IMR-90 (cell line): ENCODE data around the gene AMBRA1. TPM values are rescaled to one million over a fixed set of nuclear protein-coding genes. Genes with fewer than 3 reads are reported as not detected.
A peak's percentile ranks its signal among the peaks of the same experiment; 100 is the strongest.

Experiments
- ATAC-seq: fragments of 200-7000 bp; cut with Tn5 transposase; 2 replicates; pipeline ENCODE4 v1.9.1; 2020; ENCODE audit warnings: low read depth, mild to moderate bottlenecking, moderate library complexity
- BruUV-seq: library from RNA; stranded (reverse); fragments of 400-500 nt; replicated peaks from 2 replicates; lab custom pipeline; 2021; lab: Mats Ljungman, UMichigan
- CTCF ChIA-PET: fragments of 300-600 bp; formaldehyde crosslinking; extraction: SDS; loops from one replicate; lab custom pipeline; 2021; ENCODE audit warnings: antibody characterized with exemption; lab: Yijun Ruan, JAX
- POLR2A ChIA-PET: fragments of 300-600 bp; sonication (Branson Sonifier 250); formaldehyde crosslinking; loops from one replicate; lab custom pipeline; 2022; ENCODE audit warnings: antibody characterized with exemption; ENCODE audit not compliant: unreplicated experiment; lab: Charles Lee
- DNase-seq: peaks from one replicate; pipeline ENCODE4 v3.0.0; 2013
- H2AFZ ChIP-seq: replicated peaks from 2 replicates; pipeline ENCODE3; 2013; ENCODE audit warnings: low read length, mild to moderate bottlenecking; ENCODE audit not compliant: poor library complexity
- H2AK5ac ChIP-seq: 2 replicates; pipeline ENCODE4 v1.6.1; 2013; ENCODE audit warnings: low read depth, low read length, inconsistent platforms
- H2AK9ac ChIP-seq: replicated peaks from 2 replicates; pipeline ENCODE3; 2013; ENCODE audit warnings: mild to moderate bottlenecking, low read depth, low read length, moderate library complexity; ENCODE audit not compliant: poor library complexity
- H2BK120ac ChIP-seq: 2 replicates; pipeline ENCODE4 v1.6.1; 2013; ENCODE audit warnings: low read depth, low read length, inconsistent platforms
- H2BK15ac ChIP-seq: 3 replicates; pipeline ENCODE4 v1.6.1; 2013; ENCODE audit warnings: low read depth, low read length, inconsistent platforms
- H2BK20ac ChIP-seq: 2 replicates; pipeline ENCODE4 v1.6.1; 2013; ENCODE audit warnings: low read depth, mild to moderate bottlenecking, inconsistent platforms, low read length, moderate library complexity
- H2BK5ac ChIP-seq: 2 replicates; pipeline ENCODE4 v1.6.1; 2013; ENCODE audit warnings: mild to moderate bottlenecking, low read depth, low read length, inconsistent platforms; ENCODE audit not compliant: poor library complexity, severe bottlenecking
- H3K14ac ChIP-seq: replicated peaks from 2 replicates; pipeline ENCODE4 v1.6.1; 2013; ENCODE audit warnings: low read depth, low read length, inconsistent platforms
- H3K18ac ChIP-seq: 2 replicates; pipeline ENCODE4 v1.6.1; 2013; ENCODE audit warnings: low read depth, low read length, control low read depth
- H3K23ac ChIP-seq: 2 replicates; pipeline ENCODE4 v1.6.1; 2013; ENCODE audit warnings: low read depth, low read length, inconsistent platforms
- H3K27ac ChIP-seq: 2 replicates; pipeline ENCODE4 v1.5.1; 2013; ENCODE audit warnings: mild to moderate bottlenecking, control low read depth, low read length; ENCODE audit not compliant: insufficient read depth
- H3K27me3 ChIP-seq: 2 replicates; pipeline ENCODE4 v1.6.1; 2013; ENCODE audit warnings: low read length; ENCODE audit not compliant: control insufficient read depth, insufficient read depth
- H3K36me3 ChIP-seq: 2 replicates; pipeline ENCODE4 v1.6.1; 2013; ENCODE audit warnings: low read length, mixed read lengths; ENCODE audit not compliant: control insufficient read depth, insufficient read depth
- H3K4ac ChIP-seq: 2 replicates; pipeline ENCODE4 v1.6.1; 2013; ENCODE audit warnings: low read depth, low read length, inconsistent platforms
- H3K4me1 ChIP-seq: 2 replicates; pipeline ENCODE4 v1.6.1; 2013; ENCODE audit warnings: low read length, mixed read lengths; ENCODE audit not compliant: control insufficient read depth, insufficient read depth
- H3K4me2 ChIP-seq: 2 replicates; pipeline ENCODE4 v1.6.1; 2013; ENCODE audit warnings: low read depth, mild to moderate bottlenecking, control low read depth, low read length, moderate library complexity
- H3K4me3 ChIP-seq: 2 replicates; pipeline ENCODE4 v1.5.1; 2013; ENCODE audit warnings: low read depth, mild to moderate bottlenecking, control low read depth, low read length, moderate library complexity; ENCODE audit not compliant: insufficient read depth
- H3K56ac ChIP-seq: 2 replicates; pipeline ENCODE4 v1.6.1; 2013; ENCODE audit warnings: low read length, inconsistent platforms; ENCODE audit not compliant: insufficient read depth; ENCODE audit errors: extremely low read depth
- H3K79me1 ChIP-seq, 2 experiments: 2 replicates each; pipeline ENCODE4 v1.6.1; 2013; ENCODE audit warnings: low read length in 2 of 2, inconsistent platforms in 1 of 2, low read depth in 1 of 2
- H3K9ac ChIP-seq: 2 replicates; pipeline ENCODE4 v1.6.1; 2013; ENCODE audit warnings: low read depth, low read length, control low read depth
- H3K9me1 ChIP-seq: 2 replicates; pipeline ENCODE4 v1.6.1; 2013; ENCODE audit warnings: low read length, inconsistent platforms; ENCODE audit not compliant: insufficient read depth
- H3K9me3 ChIP-seq: 2 replicates; pipeline ENCODE4 v1.6.1; 2013; ENCODE audit warnings: low read length; ENCODE audit not compliant: control insufficient read depth, insufficient read depth
- H4K20me1 ChIP-seq: 2 replicates; pipeline ENCODE4 v1.6.1; 2013; ENCODE audit warnings: low read length, inconsistent platforms; ENCODE audit not compliant: insufficient read depth
- H4K5ac ChIP-seq: 2 replicates; pipeline ENCODE4 v1.6.1; 2013; ENCODE audit warnings: mild to moderate bottlenecking, low read depth, low read length, control low read depth
- H4K8ac ChIP-seq, 2 experiments: 2 replicates each; pipeline ENCODE4 v1.6.1; 2013; ENCODE audit warnings: low read depth in 2 of 2, low read length in 2 of 2, control low read depth in 1 of 2, inconsistent platforms in 1 of 2
- H4K91ac ChIP-seq: 2 replicates; pipeline ENCODE4 v1.6.1; 2013; ENCODE audit warnings: low read depth, low read length, inconsistent platforms; ENCODE audit not compliant: insufficient read depth
- BHLHE40 ChIP-seq: fragments of 150-350 bp; IDR thresholded peaks from 2 replicates; pipeline ENCODE4 v1.6.1; 2016; ENCODE audit warnings: mild to moderate bottlenecking, low read depth, low read length
- CEBPB ChIP-seq: IDR thresholded peaks from 2 replicates; pipeline ENCODE4 v1.6.1; 2012; ENCODE audit warnings: low read depth, low read length, improper control_type of control experiment
- CHD1 ChIP-seq: IDR thresholded peaks from 2 replicates; pipeline ENCODE4 v1.6.1; 2012; ENCODE audit warnings: low read depth, low read length, improper control_type of control experiment
- CTCF ChIP-seq: conservative IDR thresholded peaks from 2 replicates; pipeline ENCODE4 v1.5.1; 2012; ENCODE audit warnings: mild to moderate bottlenecking, low read depth, low read length, improper control_type of control experiment
- ELK1 ChIP-seq: fragments of 150-350 bp; IDR thresholded peaks from 2 replicates; pipeline ENCODE4 v1.6.1; 2016; ENCODE audit warnings: low read depth, mild to moderate bottlenecking, low read length, moderate library complexity, borderline replicate concordance
- FOS ChIP-seq: fragments of 150-350 bp; IDR thresholded peaks from 2 replicates; pipeline ENCODE4 v1.6.1; 2016; ENCODE audit warnings: low read depth, low read length
- MAFK ChIP-seq: IDR thresholded peaks from 2 replicates; pipeline ENCODE4 v1.6.1; 2012; ENCODE audit warnings: low read depth, low read length, improper control_type of control experiment
- NFE2L2 ChIP-seq: fragments of 150-350 bp; IDR thresholded peaks from 2 replicates; pipeline ENCODE4 v1.6.1; 2016; ENCODE audit warnings: low read depth, mild to moderate bottlenecking, low read length
- POLR2A ChIP-seq: IDR thresholded peaks from 2 replicates; pipeline ENCODE4 v1.6.1; 2012; ENCODE audit warnings: mild to moderate bottlenecking, low read depth, low read length
- RAD21 ChIP-seq: IDR thresholded peaks from 2 replicates; pipeline ENCODE4 v1.6.1; 2012; ENCODE audit warnings: low read length, improper control_type of control experiment
- RCOR1 ChIP-seq: IDR thresholded peaks from 2 replicates; pipeline ENCODE4 v1.6.1; 2012; ENCODE audit warnings: mild to moderate bottlenecking, low read length, improper control_type of control experiment; ENCODE audit not compliant: insufficient replicate concordance
- RFX5 ChIP-seq: IDR thresholded peaks from 2 replicates; pipeline ENCODE4 v1.8.0; 2012; ENCODE audit warnings: low read depth, mild to moderate bottlenecking, low read length, moderate library complexity
- SMC3 ChIP-seq: fragments of 150-350 bp; IDR thresholded peaks from 2 replicates; pipeline ENCODE4 v1.6.1; 2016; ENCODE audit warnings: low read depth, mild to moderate bottlenecking, antibody characterized with exemption, low read length, moderate library complexity
- USF2 ChIP-seq: fragments of 150-350 bp; IDR thresholded peaks from 2 replicates; pipeline ENCODE4 v1.6.1; 2017; ENCODE audit warnings: mild to moderate bottlenecking, antibody characterized with exemption, low read length, low read depth
- WGBS, 2 experiments: methylation state at CpG; one replicate each; pipeline versions ENCODE4 v1.1.5 to v1.1.7; 2013; ENCODE audit warnings: missing lambda C conversion rate in 2 of 2; ENCODE audit not compliant: insufficient read length in 1 of 2; ENCODE audit errors: extremely low coverage in 2 of 2; 5-methylcytosine and 5-hydroxymethylcytosine counted together
- dilution Hi-C: fragments of 300-500 bp; cut with HindIII; formaldehyde crosslinking; loops from one replicate; pipeline ENCODE4 v1.14.3; 2018; ENCODE audit warnings: low sequenced_read_pairs; ENCODE audit not compliant: unreplicated experiment
- in situ Hi-C: fragments of 300-500 bp; cut with MboI; formaldehyde crosslinking; loops from 3 replicates; pipeline ENCODE4 v1.14.3; 2019; ENCODE audit warnings: low sequenced_read_pairs, inconsistent platforms, mixed read lengths
- intact Hi-C: fragments of 100-400 bp; cut with micrococcal nuclease; formaldehyde crosslinking; loops from 2 replicates; pipeline ENCODE4 v1.10.0; 2022
- polyA plus RNA-seq, 3 experiments: library from polyadenylated mRNA; depleted of rRNA; stranded (reverse); fragments of >200 nt; gene quantifications; 2 replicates each; pipeline ENCODE4 v1.2.3, GENCODE V29; 2012; ENCODE audit warnings: low replicate concordance in 1 of 3
- total RNA-seq: library from RNA; depleted of rRNA; stranded (reverse); fragments of >200 nt; gene quantifications from 2 replicates; pipeline ENCODE4 v1.2.3, GENCODE V29; 2012

Gene AMBRA1
- total and polyA plus RNA-seq, 2 of the 4 experiments (the other 2 are of a cell fraction), result 9.4 to 18.3 TPM

- H3K23ac ChIP-seq, result peak within 1 kb of the TSS; percentile 96
- H3K4me3 ChIP-seq, result peak within 1 kb of the TSS; percentile 98
- H4K91ac ChIP-seq, result peak within 1 kb of the TSS; percentile 41
- H3K9me3 ChIP-seq, result no peaks in the 10 kb centered on the region
- peak within 1 kb of the TSS; percentile 47 for H2AK5ac ChIP-seq
- H4K5ac ChIP-seq, result peak within 1 kb of the TSS; percentile 25
- H3K36me3 ChIP-seq, result no peaks in the 10 kb centered on the region
- ATAC-seq (peak; percentile 94), DNase-seq (peak; percentile 74)
- 16% methylated on average over 37 of the region's 80 CpGs; no CpG with 5 or more reads in 1 of the 2 experiments for WGBS, 2 experiments
- no TSS peak for BruUV-seq
- POLR2A ChIA-PET, result no interaction called here
- peak within 1 kb of the TSS; percentile 26; the same call in 1 of the 2 replicates for H2BK120ac ChIP-seq
- peak within 1 kb of the TSS; percentile 78 for H3K4ac ChIP-seq
- H2BK20ac ChIP-seq, result no peak within 1 kb of the TSS
- CTCF ChIA-PET, result interaction anchor here (0.6 to 1.0 kb wide), 4 partner anchors 14 to 320 kb away, joined by 5 to 6 read pairs (median 6); no protein-coding TSS in a partner anchor
- peaks cover 14% of the 10 kb centered on the region for H3K4me1 ChIP-seq
- H3K18ac ChIP-seq, result no peak within 1 kb of the TSS
- H3K27me3 ChIP-seq, result peaks cover 6% of the 10 kb centered on the region; the same call in 1 of the 2 replicates
- peak within 1 kb of the TSS; percentile 98 for H2AK9ac ChIP-seq
- H3K79me1 ChIP-seq, result peaks cover 21 to 48% of the 10 kb centered on the region in 2 experiments
- peaks cover 8% of the 10 kb centered on the region for H3K9me1 ChIP-seq
- H2AFZ ChIP-seq, result peak within 1 kb of the TSS; percentile 98
- H2BK5ac ChIP-seq, result no peak within 1 kb of the TSS
- in situ Hi-C loops (no loop called here), dilution Hi-C loops (no loop called here), intact Hi-C loops (no loop called here)
- peak within 1 kb of the TSS; percentile 91 for H3K14ac ChIP-seq
- H4K20me1 ChIP-seq, result peaks cover 25% of the 10 kb centered on the region
- H3K56ac ChIP-seq, result peak within 1 kb of the TSS; percentile 49
- peak within 1 kb of the TSS; percentile 20; the same call in 1 of the 3 replicates for H2BK15ac ChIP-seq
- H3K27ac ChIP-seq, result peak within 1 kb of the TSS; percentile 19; the same call in 1 of the 2 replicates
- peak within 1 kb of the TSS; percentile 99 for H3K4me2 ChIP-seq
- H3K9ac ChIP-seq, result peak within 1 kb of the TSS; percentile 81
- H4K8ac ChIP-seq, result peak within 1 kb of the TSS; percentile 9 to 93; a peak in 2 of 4 replicates
- peak; percentile 66 for TF ChIP-seq SMC3
- TF ChIP-seq BHLHE40, result 0 out of 2 replicates have a peak, but pooled peaks have one; percentile 24
- TF ChIP-seq CEBPB, result no peak
- no peak for TF ChIP-seq USF2
- TF ChIP-seq RFX5, result no peak
- TF ChIP-seq POLR2A, result no peak
- TF ChIP-seq ELK1, result no peak
- TF ChIP-seq MAFK, result no peak
- TF ChIP-seq FOS, result no peak
- no peak for TF ChIP-seq NFE2L2
- TF ChIP-seq RCOR1, result no peak
- TF ChIP-seq CHD1, result no peak
- peak; percentile 98 for TF ChIP-seq CTCF
- peak; percentile 65 for TF ChIP-seq RAD21
These were observed 246.8 kb downstream of the AMBRA1 start, which contains the start of gene DGKZ for GRCh38 chr11:46346886-46347636. Gene DGKZ (plus strand): TSS chr11:46347463. CDS start chr11:46347660, 197 bp downstream.
